H1 (cell line): ENCODE data around the gene PSMD12. TPM values are rescaled to one million over a fixed set of nuclear protein-coding genes. Genes with fewer than 3 reads are reported as not detected.

Experiments
- ASH2L ChIP-seq: fragments of 200-600, 300-600 bp; sonication (generic); IDR thresholded peaks from one replicate; pipeline ENCODE4 v1.7.1; 2017; ENCODE audit warnings: low read length
- KDM4A ChIP-seq: IDR thresholded peaks from one replicate; pipeline ENCODE4 v1.7.1; 2012; ENCODE audit warnings: low read depth, mild to moderate bottlenecking, moderate library complexity, low read length, inconsistent platforms; ENCODE audit not compliant: severe bottlenecking
- POLR2A ChIP-seq, 2 experiments: IDR thresholded peaks; 1 replicate in 1 of 2; 2 replicates in 1 of 2; pipeline ENCODE4 v1.6.1; 2011; ENCODE audit warnings: low read depth in 2 of 2, low read length in 2 of 2, mild to moderate bottlenecking in 2 of 2; ENCODE audit errors: control extremely low read depth in 1 of 2
- RBBP5 ChIP-seq: IDR thresholded peaks from 2 replicates; pipeline ENCODE4 v1.7.1; 2012; ENCODE audit warnings: low read depth, mild to moderate bottlenecking, inconsistent platforms, low read length, moderate library complexity, borderline replicate concordance
- SP2 ChIP-seq: IDR thresholded peaks from 2 replicates; pipeline ENCODE4 v1.6.1; 2012; ENCODE audit warnings: mild to moderate bottlenecking, low read length, inconsistent platforms
- YY1 ChIP-seq: IDR thresholded peaks from 2 replicates; pipeline ENCODE4 v1.6.1; 2011; ENCODE audit warnings: low read depth, mild to moderate bottlenecking, low read length
- polyA plus RNA-seq, 7 experiments: library from polyadenylated mRNA; depleted of rRNA in 3 of 7; stranded (reverse) in 5 of 7; unstranded in 2 of 7; fragments of >200 nt in 5 of 7; fragments of 200-250 nt in 2 of 7; gene quantifications; 1 replicate in 5 of 7; 2 replicates in 1 of 7; 4 replicates in 1 of 7; pipeline versions ENCODE4 v1.2.1 to v1.2.3, GENCODE V29; 2011 to 2013; ENCODE audit warnings: missing spikeins in 2 of 7, mixed read lengths in 2 of 7
- total RNA-seq: library from RNA; stranded (reverse); fragmentation: NEBNext Ultra II Directional; extraction: Animal tissue kit (Norgen Biotek cat#: 25700); gene quantifications from 2 replicates; pipeline ENCODE4 v1.2.1, GENCODE V29; 2021

The PSMD12 gene
- total and polyA plus RNA-seq, 2 of the 8 experiments (the other 6 are each of a cell fraction or from before 2014, with no cell fraction given), result 14.0 to 82.4 TPM

- no peak for TF ChIP-seq RBBP5
- no peak for TF ChIP-seq YY1
- no peak for TF ChIP-seq POLR2A (IDR thresholded peaks at IDR 0.05; ENCODE audit: control extremely low read depth in 1 of 2, low read depth in 2 of 2, low read length in 2 of 2)
- no peak for TF ChIP-seq ASH2L
- TF ChIP-seq SP2, result no peak
- no peak for TF ChIP-seq KDM4A
Measured at GRCh38 chr17:67326440-67326839, 39.9 kb downstream of the PSMD12 start (continued).
